Embryonic facial prominence (tissue), 1 donor: ENCODE data around the gene RAPGEF6.

ENCODE experiments used
- DNase-seq: peaks from one replicate; pipeline ENCODE4 v3.0.0-alpha.2; 2016; ENCODE audit errors: extremely low spot score

The RAPGEF6 gene

DNA sequence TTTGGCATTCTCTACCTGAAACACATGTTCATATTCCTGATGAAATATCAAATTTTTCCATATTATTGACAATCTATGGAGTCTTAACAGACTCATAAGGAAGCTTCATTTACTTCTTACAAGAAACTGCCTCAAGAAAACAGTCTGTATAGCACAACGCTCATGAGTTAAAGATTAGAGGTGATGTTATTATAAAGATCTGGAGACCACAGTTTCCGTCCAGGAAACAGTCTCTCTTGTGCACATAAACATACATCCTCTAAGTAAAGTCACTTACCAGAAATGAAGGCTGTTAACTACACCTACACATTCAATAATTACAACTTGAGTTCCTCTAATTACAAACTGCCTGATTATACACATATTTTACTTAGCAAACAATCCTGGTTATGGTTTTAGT is 86.9 kb downstream of the RAPGEF6 start:
- DNase-seq, result no peak

DNA sequence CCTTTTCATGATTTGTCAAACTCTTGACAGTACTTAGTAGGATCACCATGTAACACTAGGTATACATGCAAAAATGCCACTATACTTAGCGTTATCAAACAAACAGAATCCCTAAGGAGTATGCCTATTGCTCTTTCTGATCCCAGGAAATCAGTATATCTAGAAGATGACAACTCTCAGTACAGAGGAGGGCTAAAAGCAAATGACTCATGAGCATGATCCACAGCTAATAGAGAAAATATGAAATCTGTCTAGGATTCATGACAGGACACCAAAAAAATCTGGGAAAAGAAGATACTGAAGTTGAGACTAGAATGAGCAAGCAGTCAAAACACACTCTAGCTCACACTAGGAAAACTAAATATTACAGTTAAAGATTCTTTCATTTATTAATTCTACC is 89.2 kb downstream of the RAPGEF6 start:
- DNase-seq, result no peak

DNA sequence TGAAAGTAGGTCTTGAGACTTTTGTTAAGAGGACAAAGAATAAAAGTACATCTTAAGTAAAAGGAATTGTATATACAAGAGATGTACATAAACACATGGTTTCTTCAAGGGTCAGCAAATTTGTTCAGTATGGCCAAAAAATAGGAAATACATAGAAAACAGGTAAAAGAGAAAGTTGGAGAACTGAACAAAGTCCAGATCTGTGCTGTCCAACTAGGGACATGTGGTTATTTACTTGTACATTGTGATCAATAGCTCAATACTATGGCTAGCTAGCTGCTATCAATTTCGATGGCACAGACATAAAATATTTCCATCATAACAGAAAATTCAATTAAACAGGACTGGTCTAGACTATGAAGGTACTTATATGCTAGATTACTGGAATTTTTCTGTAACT is 92.3 kb downstream of the RAPGEF6 start:
- DNase-seq, result no peak

DNA sequence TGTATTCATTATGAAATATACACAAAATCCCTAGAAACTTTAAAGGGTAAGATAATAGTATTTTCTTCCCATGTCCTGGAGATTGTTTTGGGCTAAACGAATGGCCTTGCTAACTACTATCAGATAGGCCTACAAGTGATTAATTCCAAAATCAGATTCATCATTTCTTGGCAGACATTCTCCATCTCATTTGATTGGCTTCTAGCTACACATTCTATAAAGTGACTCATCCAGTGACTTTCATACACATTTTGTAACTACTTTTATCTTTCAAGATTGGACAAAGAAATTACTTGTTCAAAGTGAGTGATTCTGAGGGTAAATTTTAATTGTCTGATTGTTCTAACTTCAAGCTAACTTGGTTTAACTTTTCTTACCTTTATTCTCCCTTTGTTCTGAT is 93.3 kb downstream of the RAPGEF6 start:
- no peak for DNase-seq

DNA sequence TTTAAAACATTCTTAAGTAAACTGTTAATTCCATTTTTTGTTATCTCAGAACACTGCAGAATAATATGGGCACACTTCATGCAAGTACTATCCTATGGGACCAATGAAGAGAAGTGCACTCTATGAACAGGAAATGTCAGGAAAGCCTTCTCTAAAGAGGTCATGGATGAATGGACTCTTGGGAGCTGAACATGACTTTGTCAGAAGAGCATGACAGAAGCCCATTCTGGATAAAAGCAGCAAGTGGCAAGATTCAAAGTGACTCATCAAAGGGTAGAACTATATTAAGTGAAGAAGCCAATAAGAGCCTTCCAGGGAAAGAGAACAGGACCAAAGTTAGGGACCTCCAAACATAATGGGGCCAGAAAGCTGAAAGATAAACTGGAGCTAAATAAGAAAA is 94.0 kb downstream of the RAPGEF6 start:
- no peak for DNase-seq

DNA sequence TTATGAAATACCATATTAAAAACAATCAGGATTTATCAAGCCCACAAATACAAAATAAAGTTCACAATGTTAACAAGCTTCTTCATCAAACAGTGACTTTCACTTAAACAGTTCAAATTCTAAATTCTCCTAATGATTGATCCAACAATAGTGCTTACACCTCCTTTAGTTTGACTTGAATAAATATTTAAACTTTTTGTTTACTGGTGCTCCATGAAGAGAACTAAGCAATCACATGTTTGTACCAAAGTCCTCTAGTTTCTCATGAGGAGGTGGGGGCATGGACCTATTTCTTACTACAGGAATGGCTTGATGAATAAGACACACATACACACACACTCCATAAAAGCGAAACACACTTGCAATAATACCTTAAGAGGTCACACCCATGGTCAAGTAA is 95.8 kb downstream of the RAPGEF6 start:
- no peak for DNase-seq

DNA sequence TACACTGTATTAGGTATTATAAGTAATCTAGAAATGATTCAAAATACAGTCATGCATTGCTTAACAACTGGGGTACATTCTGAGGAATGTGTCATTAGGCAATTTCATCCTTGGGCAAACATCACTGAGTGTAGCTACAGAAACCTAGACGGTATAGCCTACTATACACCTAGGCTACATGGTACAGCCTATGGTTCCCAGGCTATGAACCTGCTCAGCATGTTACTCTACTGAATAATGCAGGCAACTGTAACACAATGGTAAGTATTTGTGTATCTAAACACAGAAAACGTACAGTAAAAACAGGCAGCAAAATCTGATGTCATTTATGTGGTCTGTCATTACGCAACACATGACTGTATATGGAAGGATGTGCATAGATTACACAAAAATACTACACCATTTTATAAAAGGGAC is 96.8 kb downstream of the RAPGEF6 start:
- DNase-seq, result no peak

DNA sequence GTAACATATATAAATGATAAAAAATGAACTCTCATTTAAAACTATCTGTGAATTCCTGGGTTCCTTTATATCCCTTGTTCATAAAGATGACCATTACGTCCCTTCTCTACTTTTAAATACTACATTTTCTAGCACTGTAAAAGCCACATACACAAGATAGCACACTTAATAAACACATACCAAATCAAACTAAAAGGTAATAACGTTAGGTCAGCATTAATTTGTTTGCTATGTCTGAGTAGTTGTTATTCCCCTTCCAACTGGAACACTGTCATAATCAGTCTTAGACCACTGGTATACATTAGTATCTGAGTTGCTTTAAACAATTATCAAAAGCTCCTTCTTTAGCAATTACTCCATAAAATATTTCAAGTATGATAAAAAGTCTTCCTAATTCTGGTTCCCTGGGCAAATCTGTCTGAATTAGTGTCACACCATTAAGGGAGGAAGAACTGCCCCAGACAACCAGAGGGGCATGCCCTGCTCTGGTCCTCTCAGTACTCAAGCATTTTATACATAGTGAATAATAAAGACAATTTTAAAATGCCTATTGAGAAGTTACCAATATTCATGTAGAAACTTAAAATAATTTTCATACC is 98.1 kb downstream of the RAPGEF6 start:
- no peak for DNase-seq

DNA sequence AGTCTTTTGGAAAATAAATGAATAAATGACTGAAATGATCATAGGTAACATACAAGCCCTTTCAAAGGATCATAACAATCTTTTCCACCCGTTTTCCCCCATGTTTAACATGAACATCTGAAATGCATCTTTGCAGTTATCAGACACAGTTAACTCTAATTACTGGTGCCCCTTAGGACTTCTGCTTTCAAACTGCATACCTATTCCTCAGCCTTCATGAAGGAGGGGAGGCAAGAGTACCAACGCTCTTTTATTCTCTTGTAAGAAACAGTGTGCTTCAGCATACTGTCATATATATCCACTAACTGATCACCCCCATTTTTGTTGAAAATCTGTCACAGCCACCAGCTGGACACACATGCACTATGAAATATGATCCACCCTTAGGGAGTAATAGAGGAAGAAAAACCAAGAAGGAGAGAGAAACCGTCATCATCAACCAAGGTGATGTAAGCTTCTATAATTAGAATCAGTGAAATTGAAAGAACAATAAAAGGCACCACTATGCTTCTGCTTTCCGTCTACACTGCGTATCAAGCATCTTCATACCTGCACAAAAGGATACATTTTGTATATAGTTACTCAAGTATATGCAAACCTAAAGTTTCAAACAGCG is 98.7 kb downstream of the RAPGEF6 start:
- no peak for DNase-seq

DNA sequence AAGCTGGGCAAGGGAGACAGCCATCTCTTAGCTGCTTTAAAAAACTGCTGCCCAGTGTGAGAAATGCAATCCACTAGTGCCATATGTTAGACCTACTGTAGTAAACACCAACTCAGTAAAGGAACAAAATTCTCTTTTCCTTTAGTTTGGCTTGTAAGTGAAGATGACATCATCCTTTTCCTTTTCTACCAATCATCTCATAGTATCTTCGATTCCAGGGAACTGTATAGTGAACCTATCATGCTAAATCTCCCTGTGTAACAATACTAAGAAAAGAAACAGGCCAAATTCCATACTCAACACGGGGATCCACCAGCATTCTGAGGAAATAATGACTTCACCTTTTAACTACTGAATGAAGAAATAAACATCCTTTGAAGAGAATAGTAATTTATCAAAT is 100.1 kb downstream of the RAPGEF6 start:
- no peak for DNase-seq

DNA sequence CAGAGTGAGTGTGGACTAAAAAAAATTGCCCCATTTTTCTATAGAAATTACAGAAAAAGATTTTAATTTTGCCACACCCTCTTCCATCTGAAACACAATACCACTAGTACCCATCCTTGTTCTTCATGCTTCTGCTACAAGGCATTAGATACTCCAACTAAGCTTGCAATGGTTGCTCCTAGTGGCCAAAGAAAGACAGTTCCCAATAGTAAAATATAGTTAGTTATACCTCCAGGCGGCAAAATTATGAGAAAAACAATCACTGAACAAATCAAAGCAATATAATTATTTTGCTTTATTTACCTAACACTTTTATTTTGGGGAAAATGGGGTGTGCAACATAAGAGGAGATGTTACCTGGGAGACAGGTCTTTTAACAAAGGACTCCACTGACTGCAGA is 101.2 kb downstream of the RAPGEF6 start:
- no peak for DNase-seq

DNA sequence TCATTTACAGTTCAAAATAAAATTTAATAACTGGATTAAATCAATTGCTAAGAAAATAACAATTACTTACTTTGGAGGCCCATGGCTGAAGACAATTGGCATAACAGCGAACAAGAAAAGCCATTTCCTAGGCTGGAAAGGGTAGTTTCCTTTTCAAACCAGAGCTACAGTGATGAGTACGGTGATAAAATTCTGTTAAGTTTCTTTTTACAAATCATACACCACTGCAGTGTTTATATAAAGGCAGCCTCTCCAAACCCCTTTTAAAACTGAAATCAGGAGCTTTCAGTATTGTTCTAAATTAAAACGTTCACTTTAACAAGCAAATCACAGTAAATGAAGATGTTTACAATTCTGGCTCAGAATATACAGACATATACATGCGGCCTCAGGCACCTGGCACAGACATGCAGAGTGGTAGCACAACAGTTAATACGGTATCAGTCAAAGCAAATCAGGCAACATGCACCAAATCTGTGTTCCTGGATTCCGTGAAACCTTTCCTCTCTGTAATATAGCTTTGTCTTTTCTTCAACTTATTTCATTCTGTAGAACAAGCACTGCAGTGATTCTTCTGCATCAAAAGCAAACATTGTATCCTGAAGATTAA is 102.9 kb downstream of the RAPGEF6 start:
- DNase-seq, result no peak

DNA sequence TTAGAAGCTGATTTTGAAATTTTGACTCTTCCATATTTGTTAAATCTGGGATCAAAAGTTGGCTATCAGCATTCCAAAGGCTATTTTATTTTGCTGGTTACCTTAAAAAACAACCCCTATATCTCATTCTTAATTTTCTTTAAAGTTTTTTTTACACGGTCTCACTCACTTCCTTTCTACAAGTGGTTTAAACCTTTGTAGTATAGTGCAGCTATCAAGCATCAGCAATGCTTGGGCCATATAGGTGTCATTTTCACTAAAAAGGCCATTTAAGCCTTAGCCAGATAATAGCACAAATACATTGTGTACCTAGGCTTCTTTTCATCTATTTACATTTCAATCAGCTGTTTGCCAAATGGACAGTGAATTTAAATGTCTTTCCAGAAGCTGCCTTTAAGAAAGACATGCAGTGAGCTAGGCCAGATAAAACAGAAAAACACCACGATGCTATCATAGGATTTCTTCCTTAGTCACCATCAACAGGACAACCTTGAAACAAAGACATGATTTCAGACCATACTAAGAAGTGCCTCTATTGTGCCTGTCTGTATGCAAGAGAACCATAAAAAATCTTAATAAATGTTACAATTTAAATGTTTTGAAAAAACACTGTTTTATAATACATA is 104.2 kb downstream of the RAPGEF6 start:
- no peak for DNase-seq

DNA sequence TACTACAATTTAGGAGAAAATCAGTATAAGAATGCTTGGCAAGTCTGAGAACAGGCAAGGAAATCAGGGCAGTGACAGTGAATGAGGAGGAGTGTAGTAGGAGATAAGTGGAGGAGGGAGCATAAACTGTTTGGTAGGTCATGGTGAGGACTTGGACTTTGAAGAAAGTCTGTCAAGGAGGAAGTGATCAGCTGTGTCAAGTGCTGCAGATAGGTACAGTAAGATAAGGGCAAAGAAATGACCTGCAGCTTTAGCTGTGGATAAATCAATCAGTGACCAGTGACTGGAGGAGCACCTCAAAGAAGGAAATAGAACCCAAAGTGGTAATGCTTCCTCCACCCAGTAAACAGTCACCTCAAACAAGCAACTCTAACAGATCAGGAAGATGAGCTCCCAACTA is 106.3 kb downstream of the RAPGEF6 start:
- DNase-seq, result no peak

DNA sequence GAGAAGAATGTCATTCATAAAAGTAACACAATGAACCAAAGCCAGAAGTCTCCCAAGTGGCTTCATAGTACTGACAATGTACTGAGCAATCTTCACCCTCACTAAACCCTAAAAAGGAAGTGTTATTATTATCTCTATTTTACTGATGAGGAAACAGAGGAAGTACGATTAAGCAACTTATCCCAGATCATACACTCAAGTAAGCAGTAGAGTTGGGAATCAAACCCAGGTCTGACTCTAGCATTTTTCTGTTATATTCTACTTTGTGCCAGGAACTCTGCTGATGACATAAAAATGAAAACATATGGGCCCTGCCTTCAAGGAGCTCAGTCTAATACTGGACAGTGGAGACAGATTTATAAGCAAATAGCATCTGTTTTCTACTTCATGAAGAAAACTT is 109.2 kb downstream of the RAPGEF6 start:
- no peak for DNase-seq

DNA sequence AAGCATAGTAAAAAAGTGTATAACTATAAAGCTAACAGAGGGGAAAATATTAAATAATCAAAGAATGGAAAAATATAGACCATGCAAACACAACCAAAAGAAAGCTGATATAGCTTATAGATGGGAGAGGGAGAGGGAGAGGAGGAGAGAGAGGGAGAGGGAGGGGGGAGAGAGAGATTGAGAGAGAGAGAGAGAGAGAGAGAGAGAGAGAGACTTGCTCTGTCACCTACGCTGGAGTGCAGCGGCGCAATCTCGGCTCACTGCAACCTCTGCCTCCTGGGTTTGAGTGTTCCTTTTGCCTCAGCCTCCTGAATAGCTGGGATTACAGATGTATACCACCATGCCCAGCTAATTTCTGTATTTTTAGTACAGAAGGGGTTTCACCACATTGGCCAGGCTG is 110.6 kb downstream of the RAPGEF6 start:
- no peak for DNase-seq

DNA sequence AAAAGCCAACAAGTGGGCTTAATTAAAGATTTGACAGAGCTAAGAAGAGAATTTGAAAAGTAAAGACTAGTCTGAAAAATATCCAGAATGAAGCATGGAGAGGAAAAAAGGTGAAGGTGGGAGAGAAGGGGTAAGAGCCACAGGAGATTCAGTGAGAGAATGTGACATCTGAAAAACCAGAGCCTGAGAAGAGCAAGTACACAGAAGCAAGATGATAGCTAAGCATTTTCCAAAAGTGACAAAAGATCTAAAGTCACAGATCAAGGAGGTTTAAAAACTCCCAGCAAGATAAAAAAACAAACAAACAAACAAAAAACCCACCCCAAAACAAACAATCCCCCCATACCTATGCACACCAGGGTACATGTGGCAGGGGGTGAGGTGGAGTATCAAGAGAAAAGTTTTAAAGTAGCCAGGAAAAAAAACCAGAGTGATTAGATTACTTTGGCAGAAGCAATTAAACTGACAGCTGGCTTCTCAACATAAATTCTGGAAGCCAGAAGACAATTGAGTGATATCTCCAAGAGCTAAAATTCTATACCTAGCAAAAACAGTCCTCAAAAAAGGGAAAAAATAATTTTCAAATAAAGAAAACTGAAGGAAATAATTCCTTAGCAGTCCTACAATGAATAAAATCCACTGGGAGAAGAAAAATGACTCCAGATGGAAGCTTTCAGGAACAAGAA is 111.4 kb downstream of the RAPGEF6 start:
- no peak for DNase-seq

DNA sequence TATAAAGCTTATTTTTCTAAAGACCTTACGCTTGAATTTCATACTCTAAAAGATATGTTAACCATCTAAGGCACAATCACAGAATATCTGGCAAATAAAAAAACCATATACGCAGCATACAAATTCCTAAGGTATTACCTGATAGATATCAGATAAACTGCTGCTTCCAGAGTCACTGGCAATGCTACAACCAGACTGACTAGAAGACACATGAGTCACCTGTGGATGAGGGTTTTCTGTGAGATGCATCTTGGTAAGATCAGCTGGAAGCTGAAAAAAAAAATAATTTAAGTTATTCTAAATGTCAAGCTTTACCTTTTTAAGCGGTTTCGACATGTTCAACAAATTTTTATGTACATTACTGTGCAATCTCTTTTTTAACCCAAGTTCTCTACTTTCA is 113.8 kb downstream of the RAPGEF6 start:
- no peak for DNase-seq

DNA sequence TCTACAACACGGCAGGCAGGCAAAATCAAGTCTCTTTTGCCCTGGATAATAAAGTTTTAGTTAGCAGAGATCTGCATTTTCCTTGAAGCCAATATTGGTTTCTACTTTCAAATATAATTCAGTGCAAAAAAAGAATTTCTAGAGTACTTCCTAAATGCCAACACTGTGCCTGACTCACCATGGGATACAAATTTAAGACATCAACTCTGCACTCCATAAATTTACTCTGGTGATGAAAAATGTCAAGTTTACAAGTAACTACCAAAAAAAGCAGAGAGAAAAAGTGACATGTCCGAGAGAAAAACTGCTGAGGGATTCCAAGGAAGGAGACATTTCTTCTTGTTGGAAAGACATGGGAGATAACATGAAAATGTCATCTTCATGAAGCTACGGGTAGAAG is 119.7 kb downstream of the RAPGEF6 start:
- DNase-seq, result no peak

DNA sequence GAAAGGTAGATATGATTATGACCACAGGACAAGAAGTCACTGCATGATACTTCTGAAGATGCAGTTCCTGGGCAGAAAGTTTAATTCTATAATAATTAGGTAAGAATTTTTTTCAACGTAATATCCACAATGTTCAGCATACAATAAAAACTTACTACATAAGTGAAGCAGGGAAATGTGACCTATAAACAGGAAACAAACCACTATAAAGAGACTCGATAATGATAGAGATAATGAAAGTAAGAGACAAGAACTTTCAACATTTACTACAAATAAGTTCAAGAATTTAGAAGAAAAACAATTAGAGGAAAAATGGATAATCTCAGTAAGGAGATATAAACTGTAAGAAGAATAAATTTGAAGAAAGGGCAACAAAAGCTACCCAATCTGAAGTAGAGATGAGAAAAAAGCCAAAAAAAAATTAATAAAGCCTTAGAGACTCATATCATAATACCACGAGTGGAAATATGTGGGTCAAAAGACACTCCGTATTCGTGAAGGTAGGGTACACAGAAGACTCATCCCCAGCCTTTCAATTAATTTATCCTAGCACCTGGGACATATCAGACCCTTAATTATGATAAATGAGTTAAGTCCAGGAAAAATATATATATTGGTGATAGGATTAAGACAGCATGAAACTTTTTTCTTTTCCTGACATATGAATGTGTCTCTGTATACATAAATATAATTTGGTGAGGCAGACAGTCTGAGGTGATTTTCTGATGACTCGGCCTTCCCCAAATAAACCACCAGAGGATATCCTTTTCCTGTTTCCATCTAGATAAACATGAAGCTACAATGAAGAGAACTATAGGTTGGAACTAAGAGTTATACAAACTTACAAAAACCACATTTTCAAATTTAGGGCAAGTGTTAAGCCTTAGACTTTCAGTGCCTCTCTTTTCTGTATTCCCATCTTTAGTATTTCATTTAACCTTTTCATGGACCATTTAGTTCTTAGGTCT is 120.4 kb downstream of the RAPGEF6 start:
- no peak for DNase-seq

DNA sequence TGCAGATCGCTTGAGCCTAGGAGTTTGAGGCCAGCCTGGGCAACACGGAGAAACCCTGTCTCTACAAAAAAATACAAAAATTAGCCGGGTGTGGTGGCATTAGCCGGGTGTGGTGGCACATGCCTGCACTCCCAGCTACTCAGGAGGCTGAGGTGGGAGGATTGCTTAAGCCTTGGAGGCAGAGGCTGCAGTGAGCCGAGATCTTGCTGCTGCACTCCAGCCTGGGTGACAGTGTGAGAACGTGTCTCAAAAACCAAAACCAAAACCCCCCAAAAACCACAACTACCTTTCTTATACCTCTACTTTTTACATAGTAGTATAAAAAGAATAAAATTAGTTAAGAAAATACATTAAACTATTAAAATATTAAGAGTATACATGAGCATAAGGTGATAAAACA is 121.2 kb downstream of the RAPGEF6 start:
- DNase-seq, result no peak
